HG03066 (cell line): ENCODE measurements around the gene WNT7A.
A peak's percentile ranks its signal among the peaks of the same experiment; 100 is the strongest.
"Not testable (repeated sequence)": the region's sequence is repeated elsewhere in the genome, so short reads cannot be mapped to it uniquely, and the experiment has no call there.

Source experiments
- ATAC-seq: cut with Tn5 transposase; IDR thresholded peaks from one replicate; pipeline ENCODE4 v1.9.1; 2021; ENCODE audit warnings: low read depth; ENCODE audit not compliant: unreplicated experiment

WNT7A gene

DNA sequence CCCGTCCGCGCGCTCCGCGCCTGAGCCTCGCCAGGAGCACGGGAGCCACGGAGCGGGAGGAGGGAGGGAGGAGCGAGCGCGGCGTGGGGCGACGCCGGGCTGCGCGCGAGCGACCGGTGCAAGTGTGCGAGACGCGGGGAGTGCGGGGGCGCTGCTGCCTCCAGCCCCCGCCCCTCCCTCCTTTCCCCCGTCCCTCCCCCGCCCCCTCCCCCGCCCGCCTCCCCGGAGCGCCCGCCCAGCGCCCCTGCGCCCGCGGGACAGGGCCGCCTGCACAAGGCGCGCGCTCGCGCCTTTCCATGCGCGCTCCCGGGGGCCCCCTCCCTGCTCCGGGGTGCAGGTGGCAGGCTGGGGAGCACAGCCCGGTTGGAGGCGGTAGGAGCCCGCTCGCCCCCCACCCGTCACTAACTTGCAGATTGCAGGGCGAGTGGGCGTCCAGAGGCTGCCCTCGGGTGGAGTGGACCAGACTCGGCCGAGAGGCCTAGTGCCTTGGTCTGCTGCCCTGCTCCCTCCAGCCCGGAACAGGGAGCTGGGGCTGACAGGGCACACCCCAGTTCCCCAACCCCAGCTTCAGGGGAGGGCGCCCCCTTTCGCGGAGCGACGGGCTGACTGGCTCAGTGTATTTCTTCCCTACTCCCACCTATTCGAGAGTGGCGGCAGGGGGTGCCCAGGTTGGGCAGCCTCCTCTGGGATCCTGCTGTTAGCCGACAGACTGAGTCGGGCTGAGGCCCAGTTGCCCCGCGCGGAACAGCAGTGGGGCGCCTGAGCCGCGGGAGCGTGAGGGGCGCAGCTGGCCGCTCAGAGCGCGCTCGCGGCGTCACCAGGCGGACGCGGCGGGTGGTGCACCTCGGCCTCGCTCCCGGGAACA lies at the start of gene WNT7A:
TSS of gene WNT7A (minus strand) at position 126 of the 865 bp plus-strand sequence. CDS start 255 bp downstream, outside the sequence.
- no peak for ATAC-seq

- ATAC-seq, result not testable (repeated sequence)
Measured at GRCh38 chr3:13928741-13929140, 48.9 kb upstream of the WNT7A start.

DNA sequence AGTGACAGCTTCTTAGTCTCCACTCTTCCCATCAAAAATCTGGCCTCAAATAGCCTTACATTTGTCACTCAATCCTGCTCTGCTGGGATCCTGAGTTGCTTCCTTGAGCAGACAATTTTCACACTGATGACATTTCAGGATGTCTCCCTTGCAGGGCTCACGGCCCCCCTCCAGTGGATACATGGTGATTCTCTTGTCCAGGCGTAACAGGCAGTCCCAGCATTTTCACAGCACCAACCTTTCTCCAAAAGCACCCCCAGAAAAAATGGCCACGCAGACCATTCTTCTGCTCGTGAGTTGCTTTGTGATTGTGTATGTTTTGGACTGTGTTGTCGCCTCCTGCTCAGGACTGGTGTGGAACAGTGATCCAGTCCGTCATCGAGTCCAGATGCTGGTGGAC lies 47.4 kb upstream of the WNT7A start:
- ATAC-seq, result no peak

- ATAC-seq, result no peak
Measured at GRCh38 chr3:13916375-13916774, 36.5 kb upstream of the WNT7A start.

- no peak for ATAC-seq
Measured at GRCh38 chr3:13902648-13903238, 22.9 kb upstream of the WNT7A start.

DNA sequence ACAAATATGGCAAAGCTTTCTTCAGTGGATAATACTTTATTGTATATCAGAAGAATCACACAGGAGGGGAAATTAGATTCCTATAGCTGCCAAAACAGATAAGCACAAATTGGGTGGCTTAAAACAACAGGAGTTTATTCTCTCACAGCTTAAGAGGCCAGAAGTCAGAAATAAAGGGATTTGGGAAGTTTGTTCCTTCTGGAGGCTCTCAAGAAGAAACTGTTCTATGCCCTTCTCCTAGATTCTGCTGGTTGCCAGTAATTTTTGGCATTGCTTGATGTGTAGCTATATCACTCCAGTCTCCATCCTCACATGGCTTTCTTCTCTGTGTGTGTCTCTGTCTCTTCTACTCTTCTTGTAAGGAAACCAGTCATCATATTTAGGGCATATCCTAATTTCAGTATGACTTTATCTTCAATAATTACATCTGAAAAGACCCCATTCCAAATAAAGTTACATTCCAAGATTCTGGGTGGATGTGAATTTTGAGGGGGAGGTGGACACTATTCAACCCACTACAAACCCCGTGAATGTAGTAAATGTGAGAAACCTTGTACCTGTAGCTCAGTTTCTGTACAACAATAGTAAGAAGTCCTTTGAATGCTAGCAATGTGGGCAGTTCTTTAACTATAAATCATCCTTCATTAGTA lies 22.2 kb upstream of the WNT7A start:
- no peak for ATAC-seq

- ATAC-seq, result no peak
Measured at GRCh38 chr3:13898346-13898745, 18.5 kb upstream of the WNT7A start.

DNA sequence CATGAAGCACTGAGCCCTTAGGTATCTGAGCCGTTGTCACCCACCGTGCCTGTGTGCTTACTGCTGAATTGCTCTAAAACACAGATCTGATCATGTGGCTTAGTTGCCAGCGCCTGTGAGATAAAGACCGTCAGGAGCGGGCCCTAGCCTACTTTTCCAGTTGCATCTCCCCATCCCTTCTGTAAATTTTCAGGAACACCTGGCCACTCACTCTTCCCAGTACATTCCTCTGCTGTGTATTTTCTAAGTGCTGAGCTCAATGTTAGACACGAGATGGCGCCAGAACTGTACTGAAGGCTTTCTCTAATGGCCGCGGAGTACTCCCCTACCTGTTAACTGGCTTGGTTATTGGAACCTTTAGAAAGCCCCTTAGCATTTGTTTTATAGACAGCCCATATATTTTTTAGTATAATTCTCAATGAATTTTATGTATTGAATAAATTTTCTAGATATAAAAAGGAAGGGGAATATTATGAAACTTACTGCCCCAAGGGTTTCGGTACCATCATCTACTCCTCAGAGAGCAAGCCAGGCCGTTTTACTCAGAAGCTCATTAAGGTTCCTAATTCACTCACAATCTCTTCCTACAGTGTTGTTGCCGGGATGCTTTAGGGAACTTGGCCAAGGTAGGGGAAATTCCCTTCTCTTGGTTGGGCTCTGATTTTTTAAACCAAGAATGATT lies 16.7 kb upstream of the WNT7A start:
- ATAC-seq, result no peak

GRCh38 chr3:13895155-13896105 lies 15.6 kb upstream of the WNT7A start:
- ATAC-seq, result peak; percentile 97

GRCh38 chr3:13894807-13895154 lies 14.9 kb upstream of the WNT7A start:
- no peak for ATAC-seq

DNA sequence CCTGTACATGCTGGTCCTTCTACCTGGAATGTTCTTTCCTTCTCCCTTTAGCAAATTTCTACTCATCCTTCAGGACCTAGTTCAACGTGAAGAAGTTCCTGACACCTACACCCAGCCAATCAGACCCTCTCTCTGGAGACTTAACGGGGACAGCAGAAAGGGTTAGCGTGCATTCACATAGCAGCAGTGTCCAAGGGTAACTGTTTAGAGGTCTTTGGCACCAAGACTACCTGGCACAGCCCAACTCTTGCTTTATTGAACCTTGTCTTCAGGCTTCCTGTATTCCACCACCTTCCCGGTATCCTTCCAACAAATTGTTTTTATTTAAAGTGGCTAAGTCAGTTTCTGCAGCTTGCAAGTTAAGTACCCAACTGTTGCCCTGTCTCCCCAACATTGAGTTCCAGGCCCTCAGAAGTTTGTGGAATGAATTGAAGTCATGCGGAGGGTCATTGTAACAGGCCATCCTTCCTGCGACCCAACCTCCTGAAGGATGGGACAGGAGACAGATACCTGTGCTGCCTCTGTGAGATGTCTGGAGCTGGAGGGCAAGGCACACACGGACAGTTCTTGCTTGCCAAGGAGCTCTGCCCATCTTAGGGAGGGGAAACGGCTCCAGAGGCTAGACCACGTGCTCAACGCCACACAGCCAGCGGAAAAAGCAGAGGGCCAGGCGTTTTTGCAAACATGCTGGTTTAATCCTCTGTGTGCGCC lies 14.4 kb upstream of the WNT7A start:
- ATAC-seq, result no peak

DNA sequence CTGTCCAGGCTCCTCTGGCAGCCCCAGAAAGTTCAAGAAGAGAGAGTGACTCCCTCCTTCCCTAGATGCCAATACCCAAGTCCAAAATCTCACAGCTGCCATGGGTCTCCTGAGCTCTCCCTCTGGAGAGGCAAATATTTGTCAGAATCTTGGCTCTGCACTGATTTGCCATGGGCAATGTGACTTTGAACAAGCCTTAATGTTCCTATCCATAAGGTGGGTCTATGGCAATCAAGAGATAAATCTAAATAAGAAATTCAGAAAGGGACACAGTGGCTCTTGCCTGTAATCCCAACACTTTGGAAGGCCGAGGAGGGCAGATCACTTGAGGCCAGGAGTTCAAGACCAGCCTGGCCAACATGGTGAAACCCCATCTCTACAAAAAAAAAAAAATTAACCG lies 12.4 kb upstream of the WNT7A start:
- no peak for ATAC-seq

- ATAC-seq, result no peak
Measured at GRCh38 chr3:13891492-13892073, 11.7 kb upstream of the WNT7A start.

DNA sequence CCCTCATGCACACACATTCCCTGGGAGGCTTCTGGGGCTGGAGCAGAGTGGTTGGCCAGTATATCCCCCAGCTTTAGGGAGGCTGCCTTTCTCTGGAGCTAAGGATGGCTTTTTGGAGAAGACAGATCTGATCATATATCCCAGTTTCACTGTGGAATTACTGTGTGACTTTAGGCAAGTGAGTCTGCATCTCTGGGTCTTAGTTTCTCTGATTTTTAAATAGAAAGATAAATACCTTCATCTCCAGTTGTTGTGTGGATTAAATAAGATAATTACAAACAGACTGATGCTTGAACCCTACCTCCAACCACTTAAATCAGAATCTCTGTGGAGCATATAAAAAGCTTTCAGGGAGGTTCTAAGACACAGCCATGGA lies 11.1 kb upstream of the WNT7A start:
- ATAC-seq, result no peak

GRCh38 chr3:13890377-13891016 lies 10.6 kb upstream of the WNT7A start:
- no peak for ATAC-seq

- ATAC-seq, result no peak
Measured at GRCh38 chr3:13888576-13888975, 8.7 kb upstream of the WNT7A start.

DNA sequence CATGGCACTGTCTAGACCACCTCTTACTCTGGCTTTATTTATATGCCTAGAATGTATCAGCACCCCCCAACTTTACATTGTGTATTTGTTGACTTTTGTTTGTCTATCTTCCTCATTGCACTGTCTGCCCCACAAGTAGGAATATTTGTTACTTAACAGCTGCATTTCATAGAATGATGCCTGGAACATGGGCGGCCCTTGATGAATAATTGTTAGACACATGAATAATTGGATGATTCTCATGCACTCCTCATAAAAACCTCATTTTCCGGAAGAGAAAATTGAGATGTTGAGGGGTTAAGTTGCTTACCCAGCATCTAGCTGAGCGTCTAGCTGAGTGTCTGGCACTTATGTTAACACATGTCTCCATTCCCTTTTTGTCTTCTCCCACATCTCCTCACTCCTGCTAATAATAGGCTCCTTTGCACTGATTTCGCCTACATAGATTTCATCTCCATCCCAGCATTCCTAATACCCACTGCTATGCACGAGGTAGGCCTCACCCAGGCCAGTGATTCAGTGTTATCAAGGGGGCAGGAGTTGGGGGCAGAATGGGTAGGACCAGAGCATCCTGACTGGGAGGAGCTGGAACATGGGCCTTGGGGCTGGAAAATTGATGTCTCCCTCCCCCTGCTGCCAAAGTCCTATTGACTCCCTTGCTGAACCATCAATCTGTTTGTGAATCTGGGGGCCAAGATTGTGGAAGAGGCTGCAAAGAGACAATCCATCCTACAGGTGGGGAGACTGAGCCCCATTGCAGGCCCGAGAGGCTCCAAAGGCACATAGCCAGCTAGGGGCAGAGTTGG lies 7.8 kb upstream of the WNT7A start:
- ATAC-seq, result no peak

DNA sequence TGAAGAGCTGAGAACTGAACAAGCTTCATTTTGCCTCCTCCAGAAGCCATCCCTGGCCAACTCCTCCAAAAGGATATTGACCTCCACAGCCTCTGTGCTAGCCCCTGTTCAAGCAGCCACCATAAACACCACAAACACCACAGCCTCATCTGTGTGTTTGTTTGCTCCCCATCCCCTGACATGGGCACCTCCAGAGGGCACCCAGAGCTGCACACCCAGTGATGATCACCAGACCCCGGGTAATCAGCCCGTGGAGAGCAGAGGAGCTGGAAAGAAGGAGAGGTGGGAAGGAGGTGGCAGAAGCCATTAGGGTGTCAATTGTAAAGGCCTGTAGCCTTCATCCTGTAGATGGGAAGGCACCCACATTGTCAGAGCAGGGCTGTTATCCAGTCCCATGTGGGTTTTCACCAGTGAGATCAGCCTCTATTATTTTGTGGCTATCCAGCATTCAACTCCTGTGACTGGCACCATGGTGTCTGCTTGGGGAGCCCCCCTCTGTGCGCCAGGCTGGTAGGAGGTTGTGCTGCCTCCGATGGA lies 6.8 kb upstream of the WNT7A start:
- ATAC-seq, result no peak
